SIG-M5 (cell line): ENCODE results near the gene LRRC3.
"Not testable (repeated sequence)": the region's sequence is repeated elsewhere in the genome, so short reads cannot be mapped to it uniquely, and the experiment has no call there.

Source experiments
- DNase-seq: peaks from one replicate; lab custom pipeline; 2025; lab: John Stamatoyannopoulos, UW

LRRC3 gene

DNA sequence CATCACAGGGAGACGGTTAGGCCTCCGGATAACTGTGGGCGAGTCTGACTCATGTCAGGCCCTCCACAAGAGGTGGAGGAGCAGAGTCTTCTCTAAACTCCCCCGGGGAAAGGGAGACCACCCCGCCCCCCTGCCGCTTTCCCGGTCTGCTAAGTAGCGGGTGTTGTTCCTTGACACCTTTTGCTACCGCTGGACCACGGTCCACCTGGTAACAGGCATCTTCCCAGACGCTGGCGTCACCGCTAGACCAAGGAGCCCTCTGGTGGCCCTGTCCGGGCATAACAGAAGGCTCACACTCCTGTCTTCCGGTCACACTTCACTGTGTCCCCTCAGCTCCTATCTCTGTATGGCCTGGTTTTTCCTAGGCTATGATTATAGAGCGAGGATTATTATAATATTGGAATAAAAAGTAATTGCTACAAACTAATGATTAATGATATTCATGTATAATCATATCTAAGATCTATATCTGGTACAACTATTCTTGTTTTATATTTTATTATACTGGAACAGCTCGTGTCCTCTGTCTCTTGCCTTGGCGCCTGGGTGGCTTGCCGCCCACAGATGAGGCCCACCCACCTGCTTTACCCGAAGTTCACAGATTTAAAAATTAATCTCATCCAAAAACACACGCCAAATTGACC is 24.4 kb downstream of the LRRC3 start:
- DNase-seq: not testable (repeated sequence)

- no peak for DNase-seq
Measured at GRCh38 chr21:44480200-44481053, 25.1 kb downstream of the LRRC3 start.

DNA sequence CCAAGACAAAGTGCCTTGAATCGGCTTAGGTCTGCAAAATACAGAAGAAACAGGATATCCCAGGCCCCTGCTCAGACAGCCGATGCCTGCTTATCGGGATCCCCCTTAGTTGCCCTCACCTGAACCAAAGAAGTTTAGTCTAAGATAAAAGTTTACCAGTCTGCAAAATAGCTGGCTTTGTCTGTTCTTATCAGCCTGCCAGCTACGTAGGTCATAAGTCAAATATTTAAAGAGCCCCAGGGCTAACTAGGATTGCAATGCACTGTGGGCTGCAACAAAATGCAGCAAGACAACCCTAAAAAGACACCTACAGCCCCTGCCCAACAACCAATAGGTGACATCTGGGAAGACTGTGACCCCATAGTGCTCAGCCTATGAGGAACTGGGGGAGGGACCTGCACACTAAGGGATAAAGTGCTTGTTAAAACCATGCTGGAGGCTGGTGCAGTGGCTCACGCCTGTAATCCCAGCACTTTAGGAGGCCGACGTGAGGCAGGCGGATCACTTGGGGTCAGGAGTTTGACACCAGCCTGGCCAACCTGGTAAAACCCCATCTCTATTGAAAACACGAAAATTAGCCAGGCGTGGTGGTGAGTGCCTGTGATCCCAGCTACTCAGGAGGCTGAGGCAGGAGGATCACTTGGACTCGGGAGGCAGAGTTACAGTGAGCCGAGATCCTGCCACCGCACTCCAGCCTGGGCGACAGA is 27.4 kb downstream of the LRRC3 start:
- DNase-seq: no peak

DNA sequence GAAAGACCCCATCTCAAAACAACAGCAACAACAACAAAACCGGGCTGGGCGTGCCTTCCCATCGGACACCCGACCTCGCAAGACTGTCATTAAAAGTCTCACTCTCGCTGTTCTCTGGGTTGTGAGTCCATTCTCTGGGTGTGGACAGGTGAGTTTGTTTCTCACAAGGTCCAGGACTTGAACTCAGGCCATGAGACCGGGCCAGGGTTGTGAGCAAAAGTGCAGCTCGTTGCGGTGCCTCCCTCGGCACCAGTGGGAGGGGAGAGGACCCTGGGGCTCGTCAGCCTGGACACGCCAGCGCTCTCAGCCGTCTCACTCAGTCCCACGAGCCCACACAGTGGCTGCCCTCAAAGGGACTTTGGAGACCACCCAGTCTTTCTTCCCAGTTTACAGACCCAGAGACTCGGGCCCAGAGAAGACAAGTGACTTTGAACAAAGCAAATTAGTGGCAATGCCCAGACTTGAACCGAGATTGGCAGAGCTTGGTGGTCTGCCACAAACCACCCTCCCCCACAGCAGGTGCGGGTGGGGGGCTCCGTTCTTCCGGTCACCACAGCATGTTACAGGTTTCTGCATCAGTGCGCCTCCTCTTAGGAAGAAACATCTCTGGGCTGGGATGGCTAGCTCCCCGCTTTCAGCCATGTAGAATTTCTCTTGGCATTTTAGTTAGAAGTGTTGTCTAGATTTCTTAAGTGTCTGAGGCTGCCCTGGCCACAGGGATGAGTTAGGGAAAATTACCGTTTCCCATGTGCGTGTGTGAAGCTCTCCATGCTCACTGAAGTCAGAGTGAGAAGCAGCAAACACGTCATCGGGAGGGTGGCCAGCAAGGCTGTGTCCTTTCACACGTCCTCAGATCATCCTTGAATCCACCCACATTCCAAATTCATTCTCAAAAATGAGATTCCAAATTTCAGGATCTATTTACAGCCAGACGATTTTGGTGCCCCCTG is 28.3 kb downstream of the LRRC3 start:
- DNase-seq: no peak

GRCh38 chr21:44484498-44485253 is 29.4 kb downstream of the LRRC3 start:
- DNase-seq: no peak

DNA sequence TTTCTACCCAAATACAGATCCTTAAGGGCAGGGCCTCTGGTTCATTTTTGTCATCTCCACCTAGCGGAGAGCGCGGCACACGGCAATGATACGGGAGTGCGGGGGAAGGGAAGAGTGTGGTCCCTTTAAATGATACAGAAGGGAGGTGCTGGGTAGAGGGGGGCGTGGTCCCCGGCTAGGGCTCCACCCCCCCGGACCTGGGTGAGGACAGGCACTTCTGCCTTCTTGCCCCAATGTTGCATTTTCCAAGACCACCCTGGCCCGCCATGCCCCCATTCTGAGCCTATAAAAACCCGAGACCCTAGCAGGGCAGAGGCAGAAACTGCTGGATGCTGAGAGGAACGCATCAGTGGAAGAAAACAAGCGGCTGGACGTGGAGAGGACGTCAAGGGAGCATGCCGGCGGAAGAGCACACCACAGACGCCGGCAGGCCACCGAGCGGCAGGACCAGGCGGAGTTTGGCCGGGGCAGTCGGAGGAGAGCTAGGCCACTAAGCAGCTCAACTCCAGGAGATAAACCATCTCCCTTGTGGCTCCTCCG is 30.0 kb downstream of the LRRC3 start:
- no peak for DNase-seq

- DNase-seq: no peak
Measured at GRCh38 chr21:44485796-44486195, 30.5 kb downstream of the LRRC3 start.

GRCh38 chr21:44486302-44486701 is 31.0 kb downstream of the LRRC3 start:
- no peak for DNase-seq

DNA sequence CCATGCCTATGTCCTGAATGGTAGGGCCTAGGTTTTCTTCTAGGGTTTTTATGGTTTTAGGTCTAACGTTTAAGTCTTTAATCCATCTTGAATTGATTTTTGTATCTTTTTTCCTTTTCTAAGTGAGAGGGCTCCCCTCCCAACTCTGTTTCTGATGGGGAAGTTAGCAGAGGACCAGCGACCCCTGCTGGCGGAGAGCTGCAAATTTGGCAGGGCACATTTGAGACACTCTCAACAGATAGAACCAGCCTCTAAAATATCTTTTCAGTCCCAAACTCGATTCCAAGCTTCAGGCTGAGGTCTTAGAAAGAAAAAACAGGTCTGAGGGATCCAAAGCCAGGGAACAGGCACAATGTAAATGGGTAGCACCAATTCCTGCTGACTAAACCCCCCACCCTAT is 32.5 kb downstream of the LRRC3 start:
- no peak for DNase-seq

DNA sequence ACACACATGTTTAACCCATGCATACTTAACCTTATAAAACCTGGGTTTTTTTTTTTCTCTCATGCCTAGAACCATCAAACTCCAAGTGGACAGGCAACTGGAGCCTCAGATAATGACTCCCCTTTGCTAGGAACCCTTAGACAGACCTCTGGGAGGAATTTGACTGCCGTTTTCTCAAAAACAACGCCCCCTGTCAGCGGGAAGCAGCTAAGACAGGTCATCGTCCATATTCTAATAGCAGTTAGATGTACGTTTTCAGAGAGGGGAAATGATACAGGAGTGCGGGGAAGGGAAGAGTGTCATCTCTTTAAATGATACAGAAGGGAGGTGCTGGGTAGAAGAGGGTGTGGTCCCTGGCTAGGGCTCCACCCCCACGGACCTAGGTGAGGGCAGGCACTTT is 34.7 kb downstream of the LRRC3 start:
- no peak for DNase-seq

- DNase-seq: no peak
Measured at GRCh38 chr21:44490405-44490804, 35.1 kb downstream of the LRRC3 start.

- no peak for DNase-seq
Measured at GRCh38 chr21:44490816-44491215, 35.5 kb downstream of the LRRC3 start.

DNA sequence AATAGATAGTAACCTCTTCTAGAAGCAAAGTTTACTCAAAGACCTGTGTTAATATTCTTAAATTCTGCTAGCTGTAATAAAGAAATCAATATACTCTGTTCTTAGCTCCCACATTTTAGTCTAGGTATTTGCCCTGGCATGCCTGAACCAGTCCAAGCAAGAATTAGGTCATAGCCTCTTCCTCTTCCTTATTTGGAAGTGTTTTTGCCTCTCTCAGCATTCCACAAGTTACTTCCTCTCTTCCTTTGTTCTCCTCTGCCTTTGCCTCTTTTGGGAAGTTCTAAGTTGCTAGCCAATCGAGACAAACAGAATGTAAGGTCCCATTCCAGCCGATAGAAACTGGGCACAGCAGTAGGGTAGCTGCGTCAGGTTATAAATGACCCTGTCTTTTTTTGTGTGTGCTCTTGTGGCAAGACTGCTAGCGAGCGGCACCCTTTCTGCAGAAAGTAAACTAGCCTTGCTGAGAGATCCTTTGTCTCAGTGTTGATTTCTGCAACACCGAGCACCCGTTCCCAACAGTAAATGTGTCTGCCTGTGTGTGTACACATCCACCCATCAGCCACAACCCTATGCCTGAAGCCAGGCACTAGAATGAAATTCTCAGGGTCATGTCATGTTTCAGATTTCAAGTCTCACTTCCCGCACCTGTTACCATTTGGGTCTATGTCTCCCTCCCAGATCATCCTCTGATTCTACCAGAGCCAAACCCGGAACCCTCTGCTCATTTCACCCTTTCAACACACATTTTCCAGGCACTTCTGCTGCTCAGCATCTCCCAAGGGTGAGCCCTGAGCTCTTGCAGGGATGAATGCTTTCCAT is 37.5 kb downstream of the LRRC3 start:
- DNase-seq: no peak

- DNase-seq: no peak
Measured at GRCh38 chr21:44494418-44494817, 39.1 kb downstream of the LRRC3 start.

DNA sequence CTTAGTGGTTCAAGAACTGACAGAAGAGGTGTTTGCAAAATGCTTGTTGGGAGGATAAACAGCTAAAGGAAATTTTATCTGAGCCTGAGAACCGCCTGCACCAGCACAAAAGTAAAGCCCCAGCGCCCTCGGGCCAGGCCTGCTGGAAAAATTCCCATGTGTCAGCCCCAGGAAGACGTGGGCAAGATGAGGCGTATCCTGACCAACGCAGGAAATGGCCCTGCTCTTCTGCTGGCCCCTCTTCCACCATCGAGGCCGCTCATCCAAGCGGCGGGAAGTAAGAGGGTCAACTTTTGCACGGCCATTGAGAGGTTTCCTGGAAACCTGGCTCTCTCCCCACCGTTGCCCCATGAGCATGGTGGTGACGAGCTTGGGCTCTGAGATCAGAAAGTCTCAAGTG is 39.6 kb downstream of the LRRC3 start:
- DNase-seq: no peak

DNA sequence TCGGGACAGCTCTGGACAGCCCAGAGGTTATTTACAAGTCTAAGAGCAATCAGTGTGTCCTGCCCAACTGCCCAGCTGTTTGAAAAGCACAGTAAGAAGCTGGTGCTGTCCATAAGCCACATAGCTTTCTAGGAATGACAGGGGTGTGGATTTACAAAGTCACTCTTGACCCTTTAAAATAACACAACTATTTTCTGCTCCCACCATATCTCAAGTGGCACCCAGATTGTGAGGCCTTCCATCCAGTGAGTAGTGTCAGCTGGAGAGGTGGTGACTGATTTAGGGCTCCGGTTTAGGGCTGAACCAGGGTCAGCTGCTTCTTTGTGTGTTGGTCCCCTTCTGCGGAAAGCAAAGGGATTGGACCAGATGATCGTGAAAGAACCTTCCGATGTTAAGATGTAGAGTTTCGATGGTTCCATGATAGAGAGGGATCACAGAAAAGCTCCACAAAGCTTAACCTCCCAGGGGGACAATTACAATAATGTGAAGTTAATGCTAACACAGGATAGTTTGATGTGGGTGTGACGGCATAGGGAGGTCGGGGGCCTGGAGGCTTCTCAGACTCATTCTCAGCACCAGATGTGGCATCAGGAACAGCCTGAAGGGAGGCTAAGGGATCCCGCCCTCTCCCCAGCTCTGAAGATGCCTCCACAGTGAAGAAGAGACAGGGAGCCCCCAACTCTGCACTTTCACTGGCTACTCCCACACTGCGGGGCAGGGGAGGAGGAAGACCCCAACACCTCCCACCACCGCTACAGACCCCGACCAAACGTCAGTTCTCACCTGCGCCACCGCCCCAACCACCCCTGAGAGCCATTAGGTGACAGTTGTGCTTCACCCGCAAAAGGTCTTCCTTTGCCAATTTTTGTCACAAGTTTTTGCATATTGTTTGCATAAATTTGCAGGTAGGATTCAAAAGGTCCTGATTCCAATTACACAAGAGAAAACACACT is 40.6 kb downstream of the LRRC3 start:
- no peak for DNase-seq

- DNase-seq: no peak
Measured at GRCh38 chr21:44496564-44497550, 41.5 kb downstream of the LRRC3 start.
